Lower leg skin (tissue), 3 donors: ENCODE measurements around the gene GRK6.

Experiments used
- CTCF ChIP-seq, 3 donors: fragments of 450-650 bp; IDR thresholded peaks; one replicate each; pipeline ENCODE4 v1.5.1; 2016; ENCODE audit warnings: antibody characterized with exemption in 3 of 3, mild to moderate bottlenecking in 3 of 3, moderate library complexity in 2 of 3
- POLR2A ChIP-seq, 2 donors: fragments of 450-650 bp; IDR thresholded peaks; one replicate each; pipeline ENCODE4 v1.6.1; 2016 to 2017; ENCODE audit warnings: antibody characterized with exemption in 2 of 2, mild to moderate bottlenecking in 1 of 2, moderate library complexity in 1 of 2

- TF ChIP-seq CTCF (IDR thresholded peaks at IDR 0.05): no peak
- TF ChIP-seq POLR2A (IDR thresholded peaks at IDR 0.05): no peak
Measured at GRCh38 chr5:177431317-177432142, 5.1 kb downstream of the GRK6 start.
